D721Med (cell line): ENCODE results near the gene PUSL1.
A peak's percentile ranks its signal among the peaks of the same experiment; 100 is the strongest.

Source experiments
- DNase-seq: peaks from one replicate; pipeline ENCODE4 v3.0.0; 2011; ENCODE audit warnings: low spot score; ENCODE audit not compliant: insufficient read length
- FAIRE-seq: peaks from 2 replicates; lab custom pipeline; 2011; peaks lifted over from hg19 to GRCh38; lab: Jason Lieb, UNC
- CTCF ChIP-seq: IDR thresholded peaks from 2 replicates; pipeline ENCODE4 v1.5.1; 2012; ENCODE audit warnings: mild to moderate bottlenecking, control low read depth; ENCODE audit not compliant: insufficient read depth; ENCODE audit errors: missing control alignments

Gene PUSL1

GRCh38 chr1:1320666-1321448 is 12.5 kb downstream of the PUSL1 start:
- DNase-seq, result no peak
- TF ChIP-seq CTCF, result no peak
- FAIRE-seq, result no peak

- no peak for FAIRE-seq
- DNase-seq, result no peak
- no peak for TF ChIP-seq CTCF
Observed at GRCh38 chr1:1321477-1321876, 13.1 kb downstream of the PUSL1 start.

GRCh38 chr1:1322418-1322817 is 14.0 kb downstream of the PUSL1 start:
- FAIRE-seq (no peak), DNase-seq (no peak)
- no peak for TF ChIP-seq CTCF

GRCh38 chr1:1322952-1323351 is 14.6 kb downstream of the PUSL1 start:
- FAIRE-seq (no peak), DNase-seq (no peak)
- TF ChIP-seq CTCF, result no peak

GRCh38 chr1:1324084-1324523 is 15.7 kb downstream of the PUSL1 start:
- FAIRE-seq (no peak), DNase-seq (no peak)
- TF ChIP-seq CTCF, result no peak

- no peak for TF ChIP-seq CTCF
- DNase-seq (peak; percentile 48), FAIRE-seq (no peak)
Observed at GRCh38 chr1:1324524-1325287, 16.3 kb downstream of the PUSL1 start, which contains the start of the genes CPTP and INTS11. Gene CPTP (plus strand): TSS chr1:1324802. CDS start chr1:1326911, 2,109 bp downstream. Gene INTS11 (minus strand): TSS chr1:1324660. CDS start chr1:1324608, 52 bp downstream.
